ENCODE measurements around the gene CT83.

The CT83 gene

GRCh38 chrX:116462822-116463221 is at the start of gene CT83:
Gene CT83 (minus strand): TSS chrX:116462976. CDS start chrX:116462856, 120 bp downstream.
- no peaks in the 10 kb centered on the region for H3K36me3 ChIP-seq (ENCODE audit: insufficient read depth, low read length)
- no peak within 1 kb of the TSS for H3K9ac ChIP-seq (ENCODE audit: low read depth, low read length)
- no peaks in the 10 kb centered on the region for H3K4me1 ChIP-seq (ENCODE audit: insufficient read depth, low read length)
- no peaks in the 10 kb centered on the region for H3K9me3 ChIP-seq (ENCODE audit: control insufficient read depth, insufficient read depth, low read length)

- Histone ChIP-seq H3K36me3 (ENCODE audit: insufficient read depth, low read length) (no peaks in the 10 kb centered on the region), H3K9me3 (ENCODE audit: control insufficient read depth, insufficient read depth, low read length) (no peaks in the 10 kb centered on the region), H3K4me1 (ENCODE audit: insufficient read depth, low read length) (no peaks in the 10 kb centered on the region), H3K9ac (ENCODE audit: low read depth, low read length) (no peak overlapping the region)
Measured at GRCh38 chrX:116499780-116500179, 37.0 kb upstream of the CT83 start.

- H3K36me3 ChIP-seq (ENCODE audit: insufficient read depth, low read length), result no peaks in the 10 kb centered on the region
- H3K9ac ChIP-seq (ENCODE audit: low read depth, low read length), result no peak overlapping the region
- H3K4me1 ChIP-seq (ENCODE audit: insufficient read depth, low read length), result no peaks in the 10 kb centered on the region
- no peaks in the 10 kb centered on the region for H3K9me3 ChIP-seq (ENCODE audit: control insufficient read depth, insufficient read depth, low read length)
Measured at GRCh38 chrX:116493271-116493670, 30.5 kb upstream of the CT83 start.

- H3K9ac ChIP-seq (ENCODE audit: low read depth, low read length), result no peak overlapping the region
- no peaks in the 10 kb centered on the region for H3K4me1 ChIP-seq (ENCODE audit: insufficient read depth, low read length)
- H3K9me3 ChIP-seq (ENCODE audit: control insufficient read depth, insufficient read depth, low read length), result no peaks in the 10 kb centered on the region
- H3K36me3 ChIP-seq (ENCODE audit: insufficient read depth, low read length), result no peaks in the 10 kb centered on the region
Measured at GRCh38 chrX:116490104-116490503, 27.3 kb upstream of the CT83 start.

- H3K9me3 ChIP-seq (ENCODE audit: control insufficient read depth, insufficient read depth, low read length), result no peaks in the 10 kb centered on the region
- no peak overlapping the region for H3K9ac ChIP-seq (ENCODE audit: low read depth, low read length)
- no peaks in the 10 kb centered on the region for H3K36me3 ChIP-seq (ENCODE audit: insufficient read depth, low read length)
- H3K4me1 ChIP-seq (ENCODE audit: insufficient read depth, low read length), result no peaks in the 10 kb centered on the region
Measured at GRCh38 chrX:116480059-116480458, 17.3 kb upstream of the CT83 start.

GRCh38 chrX:116449156-116449555 is 13.6 kb downstream of the CT83 start:
- Histone ChIP-seq H3K9me3 (ENCODE audit: control insufficient read depth, insufficient read depth, low read length) (no peaks in the 10 kb centered on the region), H3K36me3 (ENCODE audit: insufficient read depth, low read length) (no peaks in the 10 kb centered on the region), H3K4me1 (ENCODE audit: insufficient read depth, low read length) (no peaks in the 10 kb centered on the region), H3K9ac (ENCODE audit: low read depth, low read length) (no peak overlapping the region)

- no peak within 1 kb of the TSS for H3K9ac ChIP-seq (ENCODE audit: low read depth, low read length)
- H3K9me3 ChIP-seq (ENCODE audit: control insufficient read depth, insufficient read depth, low read length), result no peaks in the 10 kb centered on the region
- H3K4me1 ChIP-seq (ENCODE audit: insufficient read depth, low read length), result no peaks in the 10 kb centered on the region
- H3K36me3 ChIP-seq (ENCODE audit: insufficient read depth, low read length), result no peaks in the 10 kb centered on the region
Measured at GRCh38 chrX:116436358-116436816, 26.4 kb downstream of the CT83 start, which contains the start of gene SLC6A14. Gene SLC6A14 (plus strand): TSS chrX:116436606. CDS start chrX:116436710, 104 bp downstream.

GRCh38 chrX:116435597-116435996 is 27.2 kb downstream of the CT83 start:
- H3K9ac ChIP-seq (ENCODE audit: low read depth, low read length), result no peak overlapping the region
- H3K36me3 ChIP-seq (ENCODE audit: insufficient read depth, low read length), result no peaks in the 10 kb centered on the region
- no peaks in the 10 kb centered on the region for H3K9me3 ChIP-seq (ENCODE audit: control insufficient read depth, insufficient read depth, low read length)
- no peaks in the 10 kb centered on the region for H3K4me1 ChIP-seq (ENCODE audit: insufficient read depth, low read length)

- Histone ChIP-seq H3K36me3 (ENCODE audit: insufficient read depth, low read length) (no peaks in the 10 kb centered on the region), H3K9me3 (ENCODE audit: control insufficient read depth, insufficient read depth, low read length) (no peaks in the 10 kb centered on the region), H3K9ac (ENCODE audit: low read depth, low read length) (no peak overlapping the region), H3K4me1 (ENCODE audit: insufficient read depth, low read length) (no peaks in the 10 kb centered on the region)
Measured at GRCh38 chrX:116427978-116428377, 34.8 kb downstream of the CT83 start.

GRCh38 chrX:116417968-116418367 is 44.8 kb downstream of the CT83 start:
- Histone ChIP-seq H3K9me3 (ENCODE audit: control insufficient read depth, insufficient read depth, low read length) (peaks cover 2% of the 10 kb centered on the region; the same call in 1 of the 2 replicates), H3K36me3 (ENCODE audit: insufficient read depth, low read length) (no peaks in the 10 kb centered on the region), H3K9ac (ENCODE audit: low read depth, low read length) (no peak overlapping the region), H3K4me1 (ENCODE audit: insufficient read depth, low read length) (no peaks in the 10 kb centered on the region)

- Histone ChIP-seq H3K9me3 (ENCODE audit: control insufficient read depth, insufficient read depth, low read length) (peaks cover 2% of the 10 kb centered on the region; the same call in 1 of the 2 replicates), H3K4me1 (ENCODE audit: insufficient read depth, low read length) (no peaks in the 10 kb centered on the region), H3K9ac (ENCODE audit: low read depth, low read length) (no peak overlapping the region), H3K36me3 (ENCODE audit: insufficient read depth, low read length) (no peaks in the 10 kb centered on the region)
Measured at GRCh38 chrX:116417214-116417613, 45.6 kb downstream of the CT83 start.

GRCh38 chrX:116413273-116413672 is 49.5 kb downstream of the CT83 start:
- H3K36me3 ChIP-seq (ENCODE audit: insufficient read depth, low read length), result no peaks in the 10 kb centered on the region

More at GRCh38 chrX:116413273-116413672, 49.5 kb downstream of the CT83 start:
- Histone ChIP-seq H3K9ac (ENCODE audit: low read depth, low read length) (no peak overlapping the region), H3K4me1 (ENCODE audit: insufficient read depth, low read length) (no peaks in the 10 kb centered on the region), H3K9me3 (ENCODE audit: control insufficient read depth, insufficient read depth, low read length) (peaks cover 2% of the 10 kb centered on the region; the same call in 1 of the 2 replicates)

Measured in ES-I3 (cell line).